Stimulated activated CD4-positive, alpha-beta T cell treated with anti-CD3 and anti-CD28 coated beads, Interleukin-1b, Interleukin-23, amount 100 ng/mL, for 24 hours (primary cell): Measurements from ENCODE around the gene KCNMB1.

Experiments
- DNase-seq, 4 experiments: peaks; one replicate each; pipeline ENCODE4 v3.0.0-alpha.2; 2020; ENCODE audit warnings: low read depth in 4 of 4, low spot score in 1 of 4

KCNMB1 gene

DNA sequence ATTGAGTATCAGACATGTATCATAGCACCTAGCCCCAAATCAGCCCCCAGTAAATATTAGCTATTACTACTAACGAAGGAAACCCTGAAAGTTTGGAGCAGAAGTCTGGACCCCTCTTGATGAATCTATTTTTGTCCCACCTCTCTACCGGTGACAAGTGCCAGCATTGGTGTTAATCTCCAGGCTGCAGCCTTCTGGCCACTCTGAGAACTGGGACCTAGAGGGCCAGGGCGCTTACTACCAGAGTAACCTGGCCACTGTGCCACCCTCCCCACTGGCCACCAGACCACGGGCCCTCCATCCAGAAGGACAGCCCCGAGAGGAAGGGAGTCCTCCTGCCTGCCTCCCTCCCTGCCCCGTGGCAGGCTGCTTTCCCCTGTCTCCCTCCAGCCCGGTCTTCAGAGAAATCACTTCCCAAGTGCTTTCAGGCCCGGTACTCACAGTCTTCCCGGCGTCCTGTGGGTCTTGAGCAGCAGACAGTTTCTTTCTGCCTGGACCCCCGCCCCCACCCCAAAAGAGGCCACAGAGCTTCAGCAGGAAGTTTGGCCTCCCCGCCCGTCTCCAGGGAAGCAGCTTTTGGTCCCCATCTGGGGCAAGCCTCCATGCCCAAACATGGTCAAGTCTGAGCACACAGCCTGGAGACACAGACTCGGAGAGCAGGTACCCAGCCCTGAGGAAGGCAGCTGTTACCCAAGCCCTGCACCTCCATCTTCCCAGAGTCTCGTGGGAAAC lies at the start of gene KCNMB1:
Gene KCNMB1, minus strand, starts transcription at position 550 of the 732 bp plus-strand sequence. CDS start 3,920 bp downstream, outside the sequence.
- no peak for DNase-seq

DNA sequence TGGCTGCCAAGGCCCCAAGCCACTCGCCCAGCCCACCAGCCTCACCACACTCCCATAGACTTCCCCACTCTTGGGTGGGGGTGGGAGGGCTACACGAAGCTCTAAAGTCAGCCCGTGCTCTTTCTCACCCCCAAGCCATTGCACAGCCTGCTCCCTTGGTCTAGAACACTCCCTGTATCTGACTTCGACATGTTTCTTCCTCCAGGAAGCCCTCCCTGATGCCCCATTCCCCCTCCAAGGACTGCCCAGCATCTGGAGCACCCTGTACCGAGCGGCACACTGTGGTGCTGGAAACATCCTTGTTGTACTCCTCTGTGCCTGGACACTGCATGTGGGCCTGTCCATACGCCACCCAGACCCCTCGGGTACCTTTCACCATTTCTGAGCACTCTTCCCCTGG lies 49.4 kb upstream of the KCNMB1 start:
- no peak for DNase-seq

GRCh38 chr5:170437621-170438375 lies 48.6 kb upstream of the KCNMB1 start:
- no peak for DNase-seq

- DNase-seq: no peak
These were observed 47.2 kb upstream of the KCNMB1 start for GRCh38 chr5:170436335-170436734.

DNA sequence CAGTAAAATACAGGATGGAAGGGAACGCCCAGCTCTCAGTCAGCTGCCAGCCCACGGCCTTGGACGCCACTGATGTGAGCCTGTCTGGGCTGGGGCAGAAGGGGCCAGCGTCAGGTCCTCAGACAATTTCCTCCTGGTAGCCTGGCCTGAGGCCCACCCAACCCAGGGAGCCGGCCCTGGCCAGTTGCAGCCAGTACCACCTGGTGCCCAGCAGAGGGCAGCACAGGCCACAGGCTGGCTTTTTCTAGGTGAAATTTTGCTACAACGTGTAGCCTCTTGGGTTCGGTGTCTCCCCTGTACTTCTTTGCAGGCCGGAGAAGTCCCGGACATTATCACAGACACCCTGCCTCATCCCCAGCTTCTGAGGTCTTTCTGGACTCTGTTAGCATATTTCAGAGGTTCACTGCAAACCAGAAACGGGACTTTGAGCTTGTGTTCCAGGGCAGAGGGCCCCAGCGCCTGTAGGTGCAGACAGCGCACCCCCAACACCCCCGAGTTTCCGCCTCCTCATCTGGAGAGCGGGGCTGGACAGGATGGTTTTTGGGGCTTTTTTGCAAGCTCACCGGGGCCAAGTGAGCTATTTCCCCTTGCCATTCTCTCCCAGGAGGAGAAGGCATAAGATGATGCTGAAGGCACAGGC lies 45.9 kb upstream of the KCNMB1 start:
- DNase-seq: peak; percentile 15 to 47 (median 40)

DNA sequence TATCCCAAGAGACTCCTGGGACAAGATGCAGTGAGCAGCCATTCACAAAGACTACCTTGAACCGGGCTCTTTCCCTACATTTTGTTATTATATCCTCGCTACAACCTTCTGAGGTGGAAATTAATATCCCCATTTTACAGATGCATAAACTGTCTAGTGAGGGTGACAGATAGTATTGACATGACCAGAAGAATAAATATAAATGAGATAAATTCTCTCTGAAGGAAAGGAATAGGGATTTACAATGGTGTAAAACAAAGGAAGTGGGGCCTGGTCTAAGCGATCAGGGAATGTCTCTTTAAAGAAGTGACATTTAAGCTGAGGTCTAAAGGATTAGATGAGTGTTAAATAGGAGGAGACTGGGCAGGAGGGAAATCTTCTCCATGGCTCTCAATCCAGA lies 43.5 kb upstream of the KCNMB1 start:
- DNase-seq: no peak

DNA sequence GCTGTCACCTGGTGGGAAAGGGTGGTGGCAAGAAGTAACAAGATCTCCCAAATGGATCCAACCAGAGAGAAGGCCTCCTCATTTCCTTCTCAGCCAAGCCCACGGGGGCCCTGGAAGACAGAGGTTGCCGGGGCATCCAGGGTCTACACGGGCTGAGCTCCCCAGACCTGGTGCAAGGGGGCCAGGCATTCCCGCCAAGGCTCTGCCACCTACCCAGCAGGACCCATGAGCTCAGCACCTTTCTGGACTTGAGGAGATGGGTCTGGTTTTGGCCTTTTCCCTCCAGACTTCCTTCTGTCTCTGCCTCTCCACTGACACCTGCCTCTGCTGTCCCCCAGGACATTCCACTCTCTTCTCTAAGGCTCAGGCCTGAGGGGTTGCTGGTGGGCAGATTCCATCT lies 42.4 kb upstream of the KCNMB1 start:
- no peak for DNase-seq

DNA sequence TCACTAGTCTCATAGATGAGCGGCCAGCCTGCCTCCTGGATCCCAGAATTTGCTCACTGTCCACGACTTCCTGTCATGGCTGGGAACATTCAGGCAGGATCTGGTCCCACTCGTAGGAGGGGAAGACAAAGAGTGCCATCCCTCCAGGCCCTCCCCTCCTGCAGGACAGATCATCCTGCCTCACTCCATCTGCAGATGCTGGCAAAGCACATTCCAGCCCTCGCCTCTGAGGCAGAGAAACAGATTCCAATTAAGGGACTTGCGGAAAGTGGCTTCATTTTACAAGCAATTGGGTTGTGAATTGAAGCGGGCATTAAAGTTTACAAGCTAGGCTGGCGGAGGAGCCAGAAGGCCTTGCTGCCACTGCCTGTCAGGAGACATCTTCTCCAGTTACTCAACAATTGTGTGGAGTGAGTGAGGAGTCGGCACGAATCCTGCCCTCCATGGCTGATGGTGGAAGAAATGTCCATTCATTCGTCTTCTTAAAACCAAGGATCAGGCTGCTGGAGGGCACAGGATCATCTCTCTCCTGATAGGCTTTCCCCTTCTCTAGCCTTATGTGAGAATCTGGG lies 41.8 kb upstream of the KCNMB1 start:
- DNase-seq: no peak

GRCh38 chr5:170430256-170430655 lies 41.1 kb upstream of the KCNMB1 start:
- DNase-seq: no peak

- DNase-seq: no peak
These were observed 39.8 kb upstream of the KCNMB1 start for GRCh38 chr5:170429014-170429413.

DNA sequence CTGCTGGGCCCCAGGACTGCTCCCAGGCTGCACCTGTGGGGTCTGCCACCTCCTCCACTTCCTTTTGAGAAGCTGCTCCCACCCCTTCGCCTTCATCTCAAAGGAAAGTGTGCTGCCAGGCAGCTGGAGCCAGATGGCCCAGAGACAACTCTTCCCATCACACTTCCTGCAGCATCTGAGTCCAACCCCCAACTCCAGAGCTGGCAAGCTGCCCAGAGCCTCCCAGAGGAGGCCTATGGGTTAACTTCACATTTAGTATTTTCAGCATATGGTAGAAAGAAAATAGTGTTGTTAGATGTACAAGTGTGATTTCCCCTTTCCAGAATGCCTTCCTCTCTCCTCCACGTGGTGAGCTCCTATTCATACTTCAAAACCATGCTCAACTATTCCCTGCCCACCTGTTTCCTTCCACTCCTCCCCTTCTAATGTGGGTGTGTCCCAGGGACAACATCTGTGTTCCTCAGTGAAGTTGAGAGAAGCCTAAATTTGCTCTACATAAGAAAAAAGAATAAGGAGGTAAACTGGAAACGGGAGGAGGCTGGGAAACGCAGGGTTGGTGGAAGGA lies 38.6 kb upstream of the KCNMB1 start:
- no peak for DNase-seq

DNA sequence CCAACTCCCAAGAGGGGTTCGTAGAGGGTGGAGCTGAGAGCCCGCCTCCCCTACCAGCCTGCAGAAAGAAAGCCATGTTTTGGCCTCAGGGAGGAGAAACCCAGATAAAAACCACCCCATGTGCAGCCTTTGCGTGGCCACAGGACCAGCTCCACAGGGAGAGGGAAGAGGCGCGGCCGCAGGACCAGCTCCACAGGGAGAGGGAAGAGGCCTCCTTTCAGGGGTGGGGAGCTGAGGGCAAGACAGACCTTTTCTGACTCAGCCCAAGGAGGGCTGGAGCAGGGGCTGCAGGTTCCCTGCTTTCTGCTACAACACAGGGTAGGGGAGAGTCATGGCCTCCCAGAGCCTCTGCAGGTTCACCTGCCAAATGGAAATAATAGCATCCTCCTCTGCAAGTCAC lies 37.6 kb upstream of the KCNMB1 start:
- no peak for DNase-seq

- DNase-seq: no peak
These were observed 37.1 kb upstream of the KCNMB1 start for GRCh38 chr5:170426149-170426767.

- no peak for DNase-seq
These were observed 36.6 kb upstream of the KCNMB1 start for GRCh38 chr5:170425731-170426130.

GRCh38 chr5:170424629-170425028 lies 35.5 kb upstream of the KCNMB1 start:
- no peak for DNase-seq

- DNase-seq: no peak
These were observed 34.5 kb upstream of the KCNMB1 start for GRCh38 chr5:170423692-170424091.

DNA sequence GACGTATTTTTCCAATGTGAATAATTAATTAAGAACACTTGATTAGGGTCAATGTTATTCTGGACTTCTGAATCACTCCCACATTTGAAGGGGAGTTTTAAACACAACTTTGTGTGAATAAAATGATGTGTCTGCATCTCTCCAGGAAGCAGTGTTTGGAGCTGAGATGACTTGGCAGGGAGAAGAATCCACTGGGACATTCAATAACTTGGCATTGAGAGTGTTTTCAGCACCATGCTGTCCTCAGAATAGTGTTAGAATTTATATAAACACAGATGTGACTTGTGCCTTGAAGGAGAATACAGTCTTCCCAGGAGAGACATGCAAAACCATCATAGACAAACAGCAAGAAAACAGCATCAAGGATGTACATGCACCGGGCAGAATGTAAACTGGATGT lies 32.7 kb upstream of the KCNMB1 start:
- DNase-seq: no peak

- peak; percentile 21 to 30 (median 26) for DNase-seq
These were observed 31.7 kb upstream of the KCNMB1 start for GRCh38 chr5:170420806-170421412.

GRCh38 chr5:170419643-170420042 lies 30.5 kb upstream of the KCNMB1 start:
- DNase-seq: no peak

- no peak for DNase-seq
These were observed 29.6 kb upstream of the KCNMB1 start for GRCh38 chr5:170418736-170419135.

- DNase-seq: no peak
These were observed 27.4 kb upstream of the KCNMB1 start for GRCh38 chr5:170416526-170416925.
